NCI-H69 (cell line): ENCODE measurements around the gene HTT.

ENCODE experiments used
- DNase-seq: peaks from one replicate; lab custom pipeline; 2025; lab: John Stamatoyannopoulos, UW

The HTT gene

GRCh38 chr4:3219761-3220475, 145.4 kb downstream of the HTT start:
- DNase-seq: no peak

DNA sequence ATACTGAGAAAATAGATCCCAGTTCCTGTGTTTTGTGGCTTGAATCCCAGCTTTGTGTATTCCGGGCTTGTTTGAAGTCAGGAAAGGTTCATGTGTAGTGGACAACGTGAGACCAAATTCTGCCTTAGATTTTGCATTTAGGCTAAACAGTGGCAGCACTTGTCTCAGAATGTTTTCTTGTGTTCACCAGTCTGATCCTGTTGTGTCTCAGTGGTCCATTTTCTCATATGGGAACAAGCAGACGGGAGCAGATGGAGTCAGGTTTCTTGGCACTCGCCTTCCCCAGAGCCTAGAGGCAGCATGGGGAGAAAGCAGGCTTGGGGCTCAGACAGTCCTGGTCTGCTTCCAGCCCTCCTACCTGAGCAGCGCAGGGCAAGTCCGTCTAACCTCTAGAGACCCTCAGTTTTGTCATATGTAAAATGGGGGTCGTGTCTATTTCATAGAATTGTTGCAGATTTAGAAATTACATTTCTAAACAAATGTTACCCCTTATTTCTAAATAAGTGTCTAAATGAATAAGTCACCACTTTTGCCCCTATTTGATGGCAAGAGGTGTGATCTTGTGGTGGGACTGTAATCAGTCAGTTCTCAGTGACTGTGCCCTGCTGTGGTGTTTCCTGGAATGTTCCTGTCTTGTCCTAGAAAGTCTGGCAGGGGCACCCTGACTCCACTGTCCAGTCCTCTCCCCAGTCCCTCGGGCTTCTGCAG, 146.1 kb downstream of the HTT start:
- DNase-seq: no peak

GRCh38 chr4:3221184-3221494, 146.7 kb downstream of the HTT start:
- DNase-seq: no peak

- no peak for DNase-seq
These were observed 147.5 kb downstream of the HTT start for GRCh38 chr4:3221996-3222395.

GRCh38 chr4:3223346-3223745, 148.9 kb downstream of the HTT start:
- DNase-seq: no peak

- no peak for DNase-seq
These were observed 149.7 kb downstream of the HTT start for GRCh38 chr4:3223956-3224748.

DNA sequence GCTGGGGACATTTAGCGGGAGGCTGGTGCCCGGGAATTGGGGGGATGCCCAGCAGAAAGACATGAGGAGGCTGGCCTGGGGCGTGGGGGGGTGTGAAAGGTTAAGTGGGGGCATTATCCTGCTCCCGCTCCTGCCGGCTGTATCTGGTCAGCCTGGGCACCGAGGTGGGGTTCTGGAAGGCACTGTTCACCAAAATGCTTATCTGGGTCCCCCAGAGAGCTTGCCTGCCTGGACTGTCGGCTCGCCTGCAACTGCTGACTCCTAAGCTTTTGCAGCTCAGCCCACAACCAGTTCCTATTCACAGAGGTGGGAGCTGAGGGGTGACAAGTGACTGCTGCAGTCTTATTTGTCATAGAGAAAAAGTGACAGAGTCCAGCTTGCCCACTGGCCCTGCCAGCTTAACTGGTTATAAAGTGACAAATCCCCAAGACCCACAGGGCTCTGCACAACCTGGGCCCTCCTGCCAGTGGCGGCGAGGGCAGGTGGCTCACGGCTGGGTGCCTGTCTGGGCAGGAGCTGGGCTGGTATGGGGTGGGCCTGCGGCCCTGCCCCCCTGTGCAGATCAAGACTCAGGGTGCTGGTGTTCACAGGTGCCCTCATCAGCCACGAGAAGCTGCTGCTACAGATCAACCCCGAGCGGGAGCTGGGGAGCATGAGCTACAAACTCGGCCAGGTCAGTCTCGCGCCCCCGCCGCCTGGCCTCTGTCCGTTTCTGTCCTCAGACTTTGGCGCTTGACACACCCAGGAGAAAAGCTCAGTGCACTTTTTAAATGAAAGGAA, 150.8 kb downstream of the HTT start:
- no peak for DNase-seq

GRCh38 chr4:3225936-3226335, 151.5 kb downstream of the HTT start:
- DNase-seq: no peak

- no peak for DNase-seq
These were observed 152.0 kb downstream of the HTT start for GRCh38 chr4:3226467-3226866.

- DNase-seq: no peak
These were observed 152.5 kb downstream of the HTT start for GRCh38 chr4:3226944-3227343.

GRCh38 chr4:3227878-3228675, 153.6 kb downstream of the HTT start:
- no peak for DNase-seq

DNA sequence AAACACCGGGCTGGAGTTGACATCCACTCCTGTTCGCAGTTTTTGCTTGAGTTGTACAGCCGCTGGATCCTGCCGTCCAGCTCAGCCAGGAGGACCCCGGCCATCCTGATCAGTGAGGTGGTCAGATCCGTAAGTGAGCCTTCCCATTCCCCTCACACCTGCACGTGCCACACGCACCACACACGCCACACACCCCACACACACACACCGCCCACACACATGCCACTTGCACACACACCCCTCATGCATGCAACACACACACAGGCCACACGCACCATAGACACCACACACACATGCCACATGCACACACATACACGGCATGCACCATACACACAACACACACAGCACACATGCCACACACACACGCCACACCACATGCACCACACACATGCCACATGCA, 154.4 kb downstream of the HTT start:
- DNase-seq: no peak

GRCh38 chr4:3229328-3229727, 154.8 kb downstream of the HTT start:
- DNase-seq: no peak

- DNase-seq: no peak
These were observed 155.5 kb downstream of the HTT start for GRCh38 chr4:3229964-3230363.

DNA sequence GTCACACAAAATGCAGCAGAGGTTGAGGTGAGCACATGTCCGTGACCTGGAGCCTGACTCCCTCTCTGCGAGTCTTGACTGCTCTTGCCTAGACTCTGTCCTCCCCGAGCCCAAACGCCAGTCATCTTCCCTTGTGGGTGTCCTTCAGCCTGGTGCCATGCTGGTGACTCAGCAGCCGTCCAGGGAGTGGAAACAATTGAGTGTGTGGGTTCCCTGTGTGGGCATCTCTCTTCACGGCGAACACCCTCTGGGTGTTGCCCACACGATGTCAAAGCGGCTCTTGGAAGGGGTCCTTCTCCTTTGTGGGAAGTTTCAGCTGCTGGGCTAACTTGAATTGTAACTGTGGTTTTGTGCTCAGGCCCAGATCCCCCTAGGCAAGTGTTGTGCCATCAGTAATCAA, 157.0 kb downstream of the HTT start:
- no peak for DNase-seq

DNA sequence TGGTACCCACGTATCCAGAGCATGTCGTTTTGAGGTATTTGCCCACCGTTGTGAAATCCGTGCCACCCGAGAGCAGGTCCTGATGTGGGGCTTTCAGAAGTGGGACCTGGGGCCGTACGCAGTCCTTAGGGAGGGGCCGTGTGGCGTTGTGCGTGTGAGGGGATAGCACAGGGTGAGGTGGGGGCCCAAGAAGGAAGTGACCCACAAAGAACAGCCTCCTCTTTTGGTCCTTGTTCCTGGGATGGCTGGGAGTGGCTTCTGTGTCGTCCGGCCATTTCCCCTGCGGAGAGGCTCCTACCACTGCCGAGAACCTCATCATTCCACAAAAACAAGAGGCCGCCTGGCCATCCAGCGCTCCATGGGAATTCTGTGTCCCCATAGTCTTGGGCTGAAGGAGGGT, 157.5 kb downstream of the HTT start:
- no peak for DNase-seq

DNA sequence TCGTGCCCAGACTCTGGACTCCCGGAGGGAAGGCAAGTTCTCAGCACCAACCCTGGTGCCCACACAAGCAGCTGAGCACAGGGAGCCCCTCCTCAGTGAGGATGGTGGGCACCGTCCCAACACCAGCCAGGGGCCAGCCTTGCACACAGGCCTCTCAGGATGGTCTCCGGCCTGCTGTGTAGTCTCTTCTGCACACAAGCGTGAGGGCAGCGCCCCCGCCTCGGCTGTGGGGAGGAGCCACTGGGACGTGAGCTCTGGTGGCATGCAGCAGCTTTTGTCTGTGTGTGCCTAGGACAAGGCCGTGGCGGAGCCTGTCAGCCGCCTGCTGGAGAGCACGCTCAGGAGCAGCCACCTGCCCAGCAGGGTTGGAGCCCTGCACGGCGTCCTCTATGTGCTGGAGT, 158.4 kb downstream of the HTT start:
- no peak for DNase-seq

DNA sequence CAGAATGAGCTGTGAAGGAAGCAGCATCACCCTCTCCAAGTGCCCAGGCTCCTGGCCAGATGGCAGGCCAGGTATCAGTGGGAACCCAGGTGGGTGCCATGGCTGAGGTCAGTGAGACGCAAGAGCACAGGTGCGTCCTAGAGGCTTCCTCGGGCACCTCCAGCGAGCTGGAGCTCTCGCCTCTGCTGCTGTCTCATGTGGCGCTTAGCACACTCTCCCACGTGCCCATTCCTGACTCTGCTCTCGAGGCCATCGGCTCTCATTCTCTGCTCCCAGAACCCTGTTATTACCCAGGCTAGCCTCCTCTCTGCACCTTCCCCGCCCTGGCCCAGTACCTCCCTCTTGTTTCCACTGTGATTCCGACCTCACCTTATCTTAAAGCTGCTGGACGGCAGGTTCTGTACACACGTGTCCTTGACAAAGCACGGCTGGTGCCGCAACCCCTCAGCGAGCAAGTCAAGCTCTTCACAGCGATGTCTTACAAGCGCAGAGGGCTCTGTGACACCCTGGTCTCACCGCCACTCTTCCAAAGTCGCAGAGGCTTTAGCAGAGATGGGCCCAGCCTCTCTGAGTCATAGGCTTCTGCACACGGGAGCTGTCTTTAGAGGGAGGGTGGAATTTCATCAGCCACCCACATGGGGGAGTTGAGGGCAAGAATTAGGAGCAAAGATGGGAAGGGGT, 159.1 kb downstream of the HTT start:
- DNase-seq: no peak

DNA sequence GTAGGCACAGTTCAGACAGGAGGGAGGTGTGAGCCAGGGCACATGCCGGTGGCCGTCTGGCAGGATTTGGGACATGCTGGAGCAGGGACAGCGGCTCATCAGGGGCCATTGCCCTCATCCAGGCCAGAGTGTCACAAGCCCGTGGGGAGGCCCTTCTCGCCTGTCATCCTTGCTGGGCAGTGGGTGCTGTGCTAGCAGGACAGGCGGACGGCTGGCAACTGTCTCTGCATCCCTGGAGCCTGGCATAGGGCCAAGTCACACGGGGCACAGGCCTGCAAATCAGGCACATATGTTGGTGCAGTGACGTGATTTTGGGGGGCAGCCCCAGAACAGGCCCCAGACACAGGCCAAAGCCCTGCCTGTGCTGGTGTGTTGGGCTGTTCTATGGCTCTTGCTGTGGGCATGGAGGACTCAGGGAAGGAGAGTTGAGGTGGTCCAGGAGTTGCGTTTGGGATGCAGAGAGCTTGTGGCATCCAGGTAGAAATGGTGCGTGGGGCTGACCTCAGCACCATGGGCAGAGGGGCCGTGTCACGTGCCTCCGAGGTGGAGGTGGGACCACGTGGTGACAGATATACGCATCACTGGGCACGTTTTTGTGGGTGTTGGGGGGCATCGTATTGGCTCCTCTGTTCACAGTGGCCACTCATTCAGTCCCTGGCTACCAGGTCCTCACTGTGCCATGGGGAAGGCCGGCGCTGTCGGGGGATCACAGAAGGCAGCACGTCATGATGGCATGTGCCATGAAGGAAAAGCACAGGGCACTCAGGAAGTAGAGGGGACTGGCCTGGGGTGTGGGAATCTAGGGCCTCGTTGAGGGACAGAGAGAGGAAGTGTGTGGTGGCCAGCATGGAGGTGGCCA, 159.9 kb downstream of the HTT start:
- DNase-seq: no peak

GRCh38 chr4:3235030-3235345, 160.5 kb downstream of the HTT start:
- no peak for DNase-seq
